ENCODE measurements around the gene CCDC102A.

DNA sequence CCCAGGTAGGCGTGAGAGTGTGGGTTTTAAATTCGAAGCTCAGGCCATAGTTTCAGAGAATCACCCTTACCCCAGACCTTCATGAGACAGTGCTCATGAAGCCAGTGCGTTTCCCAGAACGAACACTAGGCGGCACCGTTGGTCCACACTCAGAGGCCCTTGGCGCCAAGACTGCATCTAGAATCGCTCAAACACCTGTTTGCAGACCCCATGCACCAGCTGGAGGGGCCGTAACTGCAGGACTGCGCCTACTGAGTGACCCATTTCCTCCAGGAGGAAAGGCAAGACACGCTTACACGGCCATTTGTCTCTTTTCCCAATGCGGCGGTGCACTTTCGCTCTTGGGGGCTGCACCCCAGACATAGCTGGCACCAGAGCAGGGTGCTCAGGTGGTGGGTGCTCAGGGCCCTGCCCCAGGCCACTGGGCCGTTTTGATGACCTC lies 40.1 kb upstream of the CCDC102A start:
- TF ChIP-seq, protein P1, sequence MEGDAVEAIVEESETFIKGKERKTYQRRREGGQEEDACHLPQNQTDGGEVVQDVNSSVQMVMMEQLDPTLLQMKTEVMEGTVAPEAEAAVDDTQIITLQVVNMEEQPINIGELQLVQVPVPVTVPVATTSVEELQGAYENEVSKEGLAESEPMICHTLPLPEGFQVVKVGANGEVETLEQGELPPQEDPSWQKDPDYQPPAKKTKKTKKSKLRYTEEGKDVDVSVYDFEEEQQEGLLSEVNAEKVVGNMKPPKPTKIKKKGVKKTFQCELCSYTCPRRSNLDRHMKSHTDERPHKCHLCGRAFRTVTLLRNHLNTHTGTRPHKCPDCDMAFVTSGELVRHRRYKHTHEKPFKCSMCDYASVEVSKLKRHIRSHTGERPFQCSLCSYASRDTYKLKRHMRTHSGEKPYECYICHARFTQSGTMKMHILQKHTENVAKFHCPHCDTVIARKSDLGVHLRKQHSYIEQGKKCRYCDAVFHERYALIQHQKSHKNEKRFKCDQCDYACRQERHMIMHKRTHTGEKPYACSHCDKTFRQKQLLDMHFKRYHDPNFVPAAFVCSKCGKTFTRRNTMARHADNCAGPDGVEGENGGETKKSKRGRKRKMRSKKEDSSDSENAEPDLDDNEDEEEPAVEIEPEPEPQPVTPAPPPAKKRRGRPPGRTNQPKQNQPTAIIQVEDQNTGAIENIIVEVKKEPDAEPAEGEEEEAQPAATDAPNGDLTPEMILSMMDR (conservative IDR thresholded peaks at IDR 0.05): peak; percentile 95
- TF ChIP-seq EZH2 (IDR thresholded peaks at IDR 0.05; ENCODE audit: low read depth): no peak
